ENCODE data around the gene DISP1.
A peak's percentile ranks its signal among the peaks of the same experiment; 100 is the strongest.

GRCh38 chr1:222792744-222793143, 22.1 kb upstream of the DISP1 start:
- TF ChIP-seq CTCF (conservative IDR thresholded peaks at IDR 0.05) (peak; percentile 76), EZH2 (IDR thresholded peaks at IDR 0.05; ENCODE audit: low read depth) (no peak)

Measured in PC-9 (cell line).